GM21786 (cell line): Measurements from ENCODE around the gene MRPL34.

Experiments
- ATAC-seq: cut with Tn5 transposase; IDR thresholded peaks from one replicate; pipeline ENCODE4 v1.9.1; 2021; ENCODE audit not compliant: unreplicated experiment

MRPL34 gene

DNA sequence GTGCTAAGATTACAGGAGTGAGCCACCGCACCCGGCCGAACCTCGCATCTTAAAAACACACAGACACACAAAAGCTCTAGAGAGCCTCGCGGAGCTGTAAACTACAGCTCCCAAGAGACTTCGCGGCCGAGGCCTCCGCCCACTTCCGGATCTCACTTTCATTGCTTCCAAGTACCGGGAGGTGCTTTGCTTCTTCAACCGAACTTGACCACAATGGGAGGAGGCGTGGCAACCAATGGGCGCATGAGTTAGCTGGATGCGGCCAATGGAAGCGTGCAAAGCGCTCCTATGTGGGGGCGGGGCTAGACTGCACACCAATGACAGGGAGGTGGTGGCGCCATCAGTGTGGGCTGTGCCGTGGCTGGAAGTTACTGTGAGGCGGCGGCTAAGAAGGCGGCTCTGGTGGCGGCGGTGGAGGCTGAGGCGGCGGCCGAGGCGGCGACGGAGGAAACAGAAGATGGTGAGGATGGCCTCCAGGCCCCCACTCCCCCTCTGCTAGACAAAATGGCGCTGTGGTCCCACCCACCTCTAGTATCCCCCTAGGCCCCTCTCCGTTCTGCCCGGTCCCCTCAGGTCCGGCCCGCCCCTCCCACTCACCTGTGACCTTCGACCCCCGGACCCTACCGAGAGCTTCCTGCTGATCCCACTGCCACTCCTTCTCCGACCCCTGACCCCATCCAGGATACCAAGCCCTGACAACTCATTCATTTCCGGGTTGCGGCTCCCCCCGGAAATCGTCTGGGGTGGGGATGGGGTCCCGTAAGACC, 3.7 kb downstream of the MRPL34 start, which contains the start of gene DDA1:
Gene DDA1 (plus strand): TSS at position 366 of the 767 bp plus-strand sequence. CDS start 92 bp downstream, at position 458.
- peak; percentile 63 for ATAC-seq

DNA sequence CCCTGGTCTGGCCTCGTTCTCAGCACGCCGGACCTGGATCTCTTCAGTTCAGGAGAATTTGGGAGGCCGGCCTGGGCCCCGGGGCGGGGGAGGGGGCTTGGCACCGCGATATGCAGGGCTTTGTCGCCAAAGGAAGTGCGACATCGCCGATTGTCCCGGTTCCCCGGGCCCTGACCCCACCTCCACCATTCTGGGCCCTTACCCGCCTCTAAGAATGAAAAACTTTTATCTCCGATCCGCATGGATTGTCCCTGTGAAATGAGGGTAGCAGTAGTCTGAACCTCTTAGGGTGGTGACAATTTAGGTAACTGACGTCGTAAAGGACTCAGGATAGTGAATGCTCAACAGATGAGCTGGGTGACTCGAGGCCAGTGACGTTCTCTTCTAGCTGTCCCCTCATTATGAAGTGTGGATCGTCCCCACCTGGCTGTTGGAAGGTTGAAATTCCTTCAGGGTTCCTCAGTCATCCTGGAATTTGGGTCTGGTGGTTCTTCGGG, 4.3 kb downstream of the MRPL34 start:
- ATAC-seq: no peak

DNA sequence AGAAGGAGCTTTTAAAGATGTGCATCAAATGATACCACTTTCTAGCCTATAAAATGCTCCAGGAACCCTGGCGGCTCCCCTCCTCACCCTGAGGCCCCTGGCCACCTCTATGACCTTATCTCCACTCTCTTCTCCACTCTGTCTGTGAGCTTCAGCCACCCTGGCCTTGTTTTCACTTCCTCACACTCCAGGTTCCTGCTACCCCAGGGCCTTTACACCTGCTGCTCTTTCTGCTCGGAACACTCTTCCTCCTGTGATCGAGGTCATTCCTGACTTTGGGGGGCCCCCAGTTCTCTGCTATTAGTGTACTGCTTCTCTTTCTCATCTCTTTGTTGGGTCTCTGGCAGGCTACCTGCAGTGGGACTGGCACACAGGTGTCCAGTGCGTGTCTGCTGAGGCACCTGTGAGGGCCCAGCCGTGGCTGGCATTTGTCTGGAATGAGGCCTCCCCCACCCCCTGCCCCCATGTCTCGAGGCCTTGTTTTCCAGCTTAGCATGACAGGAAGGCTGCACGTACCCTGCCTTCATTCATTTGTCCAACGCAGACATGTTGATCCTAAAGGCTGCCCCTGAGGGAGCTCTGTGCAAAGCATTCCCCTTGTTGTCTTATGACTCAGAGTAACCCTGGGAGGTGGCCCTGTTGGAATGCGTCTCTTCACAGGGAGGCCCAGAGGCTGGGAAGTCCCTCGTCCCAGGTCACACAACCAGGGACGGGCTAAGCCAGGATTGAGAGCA, 6.0 kb downstream of the MRPL34 start:
- ATAC-seq: no peak

DNA sequence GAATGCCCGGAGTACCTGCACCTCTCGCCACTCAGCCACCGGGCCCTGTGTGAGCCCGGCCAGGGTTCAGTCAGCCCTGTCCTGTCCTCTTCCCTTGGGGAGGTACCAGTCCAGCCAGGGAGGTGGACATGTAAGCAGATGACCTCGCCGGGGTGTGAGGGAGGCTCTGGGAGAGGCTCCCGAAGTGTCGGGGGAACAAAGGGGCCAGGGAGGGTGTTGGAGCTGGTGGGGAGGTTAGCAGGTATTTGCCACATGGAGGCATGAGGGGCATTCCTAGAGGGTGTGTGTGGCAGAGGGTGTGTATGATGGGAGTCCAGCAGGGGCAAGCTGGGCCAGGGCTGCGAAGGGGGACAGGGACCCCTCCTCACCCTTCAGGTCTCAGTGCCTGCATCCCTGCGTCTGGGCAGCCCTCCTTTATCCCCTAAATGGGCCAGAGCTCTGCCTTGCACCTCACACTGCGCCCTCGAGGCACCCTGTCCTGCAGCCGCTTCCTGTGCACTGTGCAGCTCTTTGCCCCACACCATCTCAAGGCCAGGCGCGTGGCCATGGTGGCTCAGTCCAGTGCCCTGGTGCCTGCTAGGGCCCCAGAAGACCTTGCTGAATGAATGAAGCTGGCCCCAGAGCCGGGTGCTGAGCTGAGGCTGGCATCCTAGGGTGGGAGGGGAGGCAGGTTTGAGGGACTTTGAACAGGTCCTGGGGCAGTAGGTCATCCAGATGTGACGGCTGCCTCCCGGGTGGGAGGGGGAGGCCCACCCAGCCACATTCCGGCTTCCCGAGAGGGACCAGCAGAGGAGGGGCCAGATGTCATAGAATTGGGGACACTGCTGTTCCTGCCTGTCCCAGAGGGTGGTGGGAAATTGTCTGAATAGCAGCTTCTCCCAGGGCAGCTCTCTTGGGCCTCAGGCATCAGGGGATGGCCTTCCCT, 6.8 kb downstream of the MRPL34 start:
- no peak for ATAC-seq

DNA sequence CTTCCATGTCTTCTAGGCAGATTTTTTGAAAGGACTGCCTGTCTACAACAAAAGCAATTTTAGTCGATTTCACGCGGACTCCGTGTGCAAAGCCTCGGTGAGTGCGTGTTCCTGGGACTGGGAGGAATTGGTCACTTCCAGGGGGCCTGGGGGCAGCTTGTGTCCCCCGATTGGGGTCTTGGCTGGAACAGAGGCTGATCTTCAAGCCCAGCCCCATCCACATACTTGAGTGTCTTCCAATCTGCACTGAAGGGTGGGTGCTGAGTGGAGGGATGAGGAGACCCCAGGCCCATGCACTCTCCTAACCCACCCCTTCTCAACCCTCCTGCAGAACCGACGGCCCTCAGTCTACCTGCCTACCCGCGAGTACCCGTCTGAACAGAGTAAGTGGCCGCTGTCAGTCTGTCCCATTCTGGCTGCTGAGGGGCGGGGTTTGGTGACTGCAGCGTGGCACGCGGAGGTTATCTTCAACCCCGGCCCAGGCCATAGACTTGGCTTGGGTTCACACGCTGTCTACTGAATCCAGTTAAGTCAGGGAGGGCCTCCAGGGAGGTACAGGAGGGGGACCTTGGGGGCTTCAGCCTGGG, 8.4 kb downstream of the MRPL34 start:
- no peak for ATAC-seq

DNA sequence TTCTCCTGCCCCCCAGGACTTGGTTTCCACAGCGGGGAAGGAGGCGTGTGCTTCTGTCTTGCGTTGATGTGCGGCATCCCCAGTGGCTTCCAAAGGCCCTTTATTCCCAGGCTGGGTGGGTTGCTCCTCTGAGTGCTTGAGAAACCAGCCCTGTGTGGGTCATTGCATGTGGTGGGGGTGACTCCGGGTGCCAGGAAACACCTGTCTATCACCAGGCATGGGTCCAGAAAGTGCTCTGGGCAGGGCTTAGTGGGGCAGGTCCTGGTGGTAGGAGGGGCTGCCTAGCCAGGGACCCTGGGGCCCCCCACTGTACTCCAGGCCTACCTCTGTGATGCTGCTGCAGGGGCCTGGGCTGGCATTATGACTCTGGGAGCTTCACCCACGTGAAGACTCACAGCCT, 13.3 kb downstream of the MRPL34 start:
- ATAC-seq: no peak

DNA sequence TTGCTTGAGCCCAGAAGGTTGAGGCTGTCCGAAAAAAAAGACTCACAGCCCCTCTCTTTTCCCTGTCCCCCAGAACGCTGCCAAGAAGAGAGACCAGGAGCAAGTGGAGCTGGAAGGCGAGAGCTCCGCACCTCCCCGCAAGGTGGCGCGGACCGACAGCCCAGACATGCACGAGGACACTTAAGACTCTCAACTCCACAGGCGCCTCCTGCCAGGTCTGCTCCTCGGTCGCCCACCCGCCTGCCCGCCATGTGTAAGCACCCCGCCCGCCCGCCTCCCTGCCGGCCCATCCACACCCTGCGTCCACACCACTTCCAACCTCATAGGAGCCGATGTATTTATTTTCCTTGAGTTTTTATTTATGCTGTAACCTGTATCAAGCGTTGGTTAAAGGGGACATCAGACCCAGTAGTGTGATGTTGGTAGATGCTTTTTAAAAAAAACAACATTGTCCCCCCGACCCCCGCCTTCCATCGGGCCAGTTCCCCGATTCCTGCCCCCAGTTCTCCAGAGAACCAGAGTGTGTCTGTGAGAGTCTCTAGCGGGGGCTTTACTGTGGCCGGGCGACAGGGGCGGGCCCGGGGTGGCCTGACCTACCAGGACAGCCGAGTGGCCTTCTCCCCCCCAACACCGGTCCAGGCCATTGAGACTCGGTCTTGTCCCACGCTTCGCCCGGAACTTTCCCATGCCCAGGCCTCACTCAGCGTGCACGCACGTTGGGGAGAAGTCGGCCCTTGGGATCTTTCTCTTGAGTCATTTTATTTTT, 14.0 kb downstream of the MRPL34 start:
- no peak for ATAC-seq

DNA sequence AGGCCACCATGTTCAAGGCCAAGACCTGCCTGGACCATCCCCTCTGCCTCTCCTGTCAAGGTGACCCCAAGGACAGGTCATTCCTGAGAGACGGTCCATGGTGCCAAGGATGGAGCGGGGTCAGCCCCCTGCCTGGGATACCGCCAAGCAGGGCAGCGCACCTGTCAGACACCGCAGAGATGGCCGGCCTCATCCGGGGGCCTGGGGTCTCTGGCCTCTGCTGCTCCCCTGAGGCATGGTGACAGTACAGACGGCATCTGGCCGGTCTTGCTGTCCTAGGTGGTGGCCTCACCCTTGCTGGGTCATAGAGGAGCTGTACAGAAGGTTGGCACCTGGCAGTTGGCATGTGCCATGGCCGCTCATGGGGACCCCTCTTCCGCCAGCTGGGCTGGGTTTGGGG, 14.8 kb downstream of the MRPL34 start:
- ATAC-seq: no peak

DNA sequence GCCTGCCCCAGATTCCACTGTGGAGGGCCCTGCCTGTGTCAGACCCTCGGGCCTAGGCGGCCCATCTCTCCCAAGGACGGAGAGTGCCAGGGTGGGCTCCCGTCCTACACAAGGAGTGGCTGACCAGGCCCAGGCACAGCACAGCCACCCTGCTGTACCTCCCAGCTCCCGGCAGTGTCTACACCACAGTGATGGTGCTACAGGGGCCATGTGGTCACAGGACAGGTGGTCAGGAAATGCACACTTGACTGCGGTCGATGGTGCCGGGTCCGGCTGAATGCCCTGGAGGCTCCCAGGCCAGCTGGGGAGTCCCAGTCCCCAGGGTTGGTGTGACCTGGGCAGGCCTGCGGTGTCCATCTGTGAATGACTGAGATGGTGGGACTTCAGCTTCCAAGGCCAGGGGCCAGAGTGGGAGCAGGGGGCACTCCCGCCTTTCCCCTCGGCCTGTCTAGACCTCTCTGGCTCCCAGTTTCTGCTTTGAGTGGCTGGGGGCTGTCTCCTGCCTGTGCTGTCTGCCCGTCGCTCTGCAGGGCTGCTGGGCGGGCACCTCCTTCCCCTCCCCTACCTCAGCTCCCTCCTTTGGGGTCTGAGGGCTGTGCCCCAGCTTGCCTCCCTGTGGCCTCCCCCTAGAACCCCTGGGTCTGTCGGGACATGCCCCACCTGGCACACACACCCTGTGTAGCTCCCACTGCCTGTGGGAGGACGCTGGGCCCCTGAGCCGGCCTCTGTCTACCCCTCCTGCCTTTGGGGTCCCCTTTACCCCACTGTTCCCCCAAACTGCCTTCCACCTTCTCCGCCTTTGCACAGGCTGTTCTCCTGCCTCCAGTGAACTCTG, 16.2 kb downstream of the MRPL34 start:
- no peak for ATAC-seq

DNA sequence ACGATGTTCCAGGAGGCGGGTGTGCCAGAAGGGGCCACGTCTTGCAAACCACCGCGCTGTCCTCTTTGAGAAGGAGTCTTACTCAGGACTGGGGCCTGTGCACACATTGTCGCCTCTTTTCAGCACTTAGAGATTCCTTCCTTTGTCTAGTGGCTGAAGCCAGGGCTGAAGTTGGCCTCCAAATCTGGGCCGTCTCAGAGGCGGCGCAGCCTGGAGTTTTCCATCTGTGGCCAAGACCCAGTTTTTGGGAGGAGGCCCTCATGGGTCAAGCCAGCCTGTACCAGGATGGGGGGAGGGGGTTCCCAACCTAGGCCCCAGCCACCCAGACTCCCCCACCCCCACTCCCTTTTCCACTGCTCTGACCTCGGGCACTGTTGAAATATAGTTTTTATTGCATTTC, 17.2 kb downstream of the MRPL34 start:
- ATAC-seq: no peak

DNA sequence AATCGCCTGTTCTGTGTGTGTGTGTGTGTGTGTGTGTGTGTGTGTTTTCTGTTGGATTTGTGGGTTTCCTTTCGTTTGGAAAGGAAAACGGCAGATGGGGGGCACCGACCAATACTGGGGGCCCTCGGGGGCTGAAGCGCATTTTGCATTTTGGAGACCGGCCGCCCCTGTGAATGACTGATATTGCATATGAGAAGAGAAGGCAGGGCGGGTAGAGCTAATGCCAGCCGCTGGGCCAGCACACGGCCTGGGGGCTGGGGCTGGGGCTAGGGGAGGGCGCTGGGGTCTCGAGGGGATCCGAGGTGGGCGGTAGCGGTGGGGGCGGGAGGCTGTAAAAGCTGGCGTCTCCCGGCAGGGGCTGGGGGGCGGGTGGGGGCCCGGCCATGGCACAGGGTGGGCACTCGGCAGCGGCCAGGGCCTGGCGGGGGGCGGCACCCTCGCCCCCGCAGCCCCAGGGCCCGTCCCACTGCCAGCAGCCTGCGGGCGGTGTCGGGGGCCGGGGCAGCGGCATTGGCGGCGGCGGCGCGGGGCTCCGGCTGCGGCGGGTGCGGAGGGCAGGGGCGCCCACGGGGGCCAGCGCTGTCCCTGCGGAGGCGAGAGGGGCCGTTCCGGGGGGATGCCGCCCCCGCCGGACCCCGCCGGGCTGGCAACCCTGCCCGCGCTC, 17.8 kb downstream of the MRPL34 start:
- no peak for ATAC-seq

DNA sequence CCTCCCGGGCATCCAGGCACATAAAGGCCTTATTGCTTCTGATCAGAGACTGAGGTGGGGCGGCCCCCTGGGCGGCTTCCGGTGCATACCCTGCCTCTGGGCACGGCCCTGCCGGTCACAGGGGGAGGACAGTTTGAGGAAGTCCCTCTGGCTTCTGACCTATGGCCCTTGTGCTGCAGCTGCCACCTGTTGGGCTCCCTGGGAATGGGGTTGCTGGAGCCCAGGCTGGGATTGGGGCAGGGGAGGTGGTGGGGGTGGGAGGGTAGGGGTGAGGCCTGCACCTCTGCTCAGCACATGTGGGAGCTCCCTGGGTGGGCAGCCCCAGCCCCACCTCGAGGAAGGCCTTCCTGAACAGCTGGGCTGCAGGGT, 18.3 kb downstream of the MRPL34 start:
- no peak for ATAC-seq

DNA sequence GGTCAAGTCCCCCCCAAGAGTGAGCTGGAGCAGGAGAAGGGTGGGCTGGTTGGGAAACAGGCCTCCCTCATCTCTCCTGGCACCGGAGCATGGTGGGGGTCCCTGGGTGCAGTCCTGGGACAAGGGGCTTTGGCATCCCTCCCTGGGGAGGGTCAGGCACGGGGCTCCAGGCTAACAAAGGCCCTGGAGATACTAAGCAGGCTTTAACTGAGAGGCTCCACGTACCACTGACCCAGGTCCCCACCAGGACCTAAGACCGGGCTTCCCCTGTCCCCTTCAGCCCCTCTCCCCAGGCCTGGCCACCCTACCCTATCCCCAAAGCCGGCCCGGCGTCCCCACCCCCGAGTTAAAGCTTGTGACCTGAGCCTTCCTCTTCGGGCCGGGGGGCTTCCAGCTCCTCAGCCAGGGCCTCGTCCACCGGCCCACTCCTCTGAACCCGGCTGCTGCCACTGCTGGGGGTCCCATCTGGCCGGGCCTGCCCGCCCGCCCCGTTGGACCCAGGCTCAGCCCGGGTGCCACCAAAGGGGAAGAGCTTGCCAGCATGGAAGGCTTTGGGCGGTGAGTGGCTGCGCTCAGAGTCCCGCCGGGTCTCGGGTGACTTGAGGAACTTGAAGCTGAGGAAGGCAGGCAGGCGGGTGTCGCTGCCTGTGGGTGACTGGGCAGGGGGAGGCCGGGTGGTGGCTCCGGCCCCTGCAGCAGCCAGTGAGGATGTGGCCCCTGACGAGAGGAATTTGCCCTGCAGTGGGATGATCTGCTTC, 18.9 kb downstream of the MRPL34 start:
- no peak for ATAC-seq

DNA sequence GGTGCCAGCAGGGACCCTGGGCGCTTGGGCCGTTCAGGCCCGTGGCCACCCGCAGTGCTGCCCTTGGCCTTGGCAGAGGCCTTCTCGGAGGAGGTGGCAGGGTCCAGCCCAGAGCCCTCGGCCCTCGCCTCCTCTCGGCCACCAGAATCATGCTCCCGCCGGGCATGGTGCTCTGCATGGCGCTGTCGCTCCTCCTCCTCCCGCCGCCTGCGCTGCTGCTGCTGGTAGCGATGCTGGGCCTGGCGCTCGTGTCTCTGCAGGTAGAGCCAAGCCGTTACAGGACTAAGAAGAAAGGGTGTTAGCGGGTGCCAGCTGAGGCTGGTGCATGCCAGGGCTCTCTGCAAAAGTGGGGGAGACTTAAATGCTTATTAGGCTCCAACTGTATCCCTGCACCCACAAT, 19.5 kb downstream of the MRPL34 start:
- no peak for ATAC-seq

DNA sequence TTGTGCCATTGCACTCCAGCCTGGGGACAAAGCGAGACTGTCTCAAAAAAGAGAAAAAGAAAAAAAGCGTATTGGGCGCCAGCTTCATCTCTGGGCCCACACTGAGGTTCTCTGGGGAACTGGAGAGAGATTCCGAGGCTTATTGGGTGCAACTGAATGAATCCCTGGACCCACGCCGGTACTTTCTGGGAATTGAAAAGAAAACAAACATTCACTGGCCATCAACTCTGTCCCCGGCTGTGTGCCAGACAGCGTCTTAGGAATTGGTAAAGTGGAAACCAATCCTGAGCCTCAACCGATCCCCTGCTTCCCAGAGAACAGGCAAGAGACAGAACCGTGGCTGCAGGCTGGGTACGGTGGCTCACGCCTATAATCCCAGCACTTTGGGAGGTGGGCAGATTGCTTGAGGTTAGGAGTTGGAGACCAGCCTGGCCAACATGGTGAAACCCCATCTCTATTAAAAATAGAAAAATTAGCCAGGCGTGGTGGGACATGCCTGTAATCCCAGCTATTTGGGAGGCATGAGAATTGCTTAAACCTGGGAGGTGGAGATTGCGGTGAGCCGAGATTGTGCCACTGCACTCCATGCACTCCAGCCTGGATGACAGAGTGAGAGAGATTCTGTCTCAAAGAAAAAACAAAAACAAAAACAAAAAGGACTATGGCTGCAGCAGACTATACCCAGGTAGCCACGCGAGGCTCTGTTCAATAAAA, 20.4 kb downstream of the MRPL34 start:
- no peak for ATAC-seq

DNA sequence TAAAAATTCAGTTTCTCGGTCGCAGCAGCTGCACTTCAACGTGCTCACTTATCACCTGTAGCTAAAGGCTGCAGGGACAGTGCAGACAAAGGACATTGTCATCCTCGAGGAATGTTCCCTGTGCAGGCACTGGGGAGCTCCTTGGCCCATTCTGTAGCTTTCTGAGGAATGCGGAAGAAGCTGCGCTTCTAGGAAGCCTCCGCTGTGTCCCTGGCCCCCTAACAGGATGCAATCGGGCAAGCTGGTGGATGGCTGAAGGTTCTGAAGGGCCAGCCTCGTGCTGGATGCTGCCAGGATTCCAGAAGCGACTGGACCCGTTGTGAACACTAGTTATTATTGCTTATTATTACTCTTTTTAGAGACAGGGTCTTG, 20.9 kb downstream of the MRPL34 start:
- ATAC-seq: no peak

DNA sequence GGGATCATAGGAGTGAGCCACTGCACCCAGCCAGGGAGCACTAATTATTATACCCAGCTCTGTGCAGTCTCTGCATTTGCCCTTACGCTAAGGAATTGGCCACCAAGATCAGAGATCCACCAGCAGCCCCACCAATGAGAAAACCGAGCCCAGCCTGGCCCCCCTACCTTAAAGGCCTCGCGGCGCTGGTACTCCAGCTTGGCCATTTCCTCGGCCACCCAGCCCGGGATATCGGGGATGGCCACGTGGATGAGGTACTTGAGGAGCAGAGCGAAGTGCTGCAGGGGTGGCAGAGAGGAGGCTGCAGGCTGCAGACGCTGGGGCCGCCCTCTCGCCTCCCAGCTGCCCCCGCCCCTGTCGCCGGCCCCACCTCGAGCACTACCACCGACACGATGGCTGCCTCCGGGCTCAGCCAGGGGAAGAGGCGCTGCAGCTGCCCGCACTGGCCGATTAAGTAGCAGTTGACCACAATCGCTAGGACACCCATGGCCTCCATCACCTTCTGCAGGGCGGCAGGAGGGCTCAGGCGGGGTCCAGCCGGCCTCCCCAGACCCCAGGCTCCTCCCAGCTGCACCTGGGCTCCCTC, 21.5 kb downstream of the MRPL34 start:
- no peak for ATAC-seq
